NCI-H128 (cell line): ENCODE measurements around the gene ATP13A2.

Experiments
- DNase-seq: peaks from one replicate; lab custom pipeline; 2025; ENCODE audit not compliant: unreplicated experiment; lab: John Stamatoyannopoulos, UW

The ATP13A2 gene

GRCh38 chr1:17005365-17005740, 6.4 kb downstream of the ATP13A2 start:
- no peak for DNase-seq

- DNase-seq: no peak
Measured at GRCh38 chr1:17004466-17005364, 7.0 kb downstream of the ATP13A2 start.

- DNase-seq: no peak
Measured at GRCh38 chr1:17002524-17002902, 9.2 kb downstream of the ATP13A2 start.

- DNase-seq: no peak
Measured at GRCh38 chr1:17001760-17002523, 9.8 kb downstream of the ATP13A2 start.

- no peak for DNase-seq
Measured at GRCh38 chr1:16999863-17000262, 11.9 kb downstream of the ATP13A2 start.

- DNase-seq: no peak
Measured at GRCh38 chr1:16998589-16998988, 13.1 kb downstream of the ATP13A2 start.

- no peak for DNase-seq
Measured at GRCh38 chr1:16996845-16997244, 14.9 kb downstream of the ATP13A2 start.

- DNase-seq: no peak
Measured at GRCh38 chr1:16993521-16994038, 18.1 kb downstream of the ATP13A2 start.

- no peak for DNase-seq
Measured at GRCh38 chr1:16992675-16993074, 19.1 kb downstream of the ATP13A2 start.

GRCh38 chr1:16992102-16992501, 19.6 kb downstream of the ATP13A2 start:
- no peak for DNase-seq

GRCh38 chr1:16991571-16991970, 20.2 kb downstream of the ATP13A2 start:
- no peak for DNase-seq

- DNase-seq: no peak
Measured at GRCh38 chr1:16989676-16990391, 21.9 kb downstream of the ATP13A2 start.

GRCh38 chr1:16988210-16988609, 23.5 kb downstream of the ATP13A2 start:
- DNase-seq: no peak

GRCh38 chr1:16986962-16987361, 24.8 kb downstream of the ATP13A2 start:
- no peak for DNase-seq

- no peak for DNase-seq
Measured at GRCh38 chr1:16986560-16986959, 25.2 kb downstream of the ATP13A2 start.

- DNase-seq: no peak
Measured at GRCh38 chr1:16986113-16986512, 25.6 kb downstream of the ATP13A2 start.

- DNase-seq: no peak
Measured at GRCh38 chr1:16984717-16985116, 27.0 kb downstream of the ATP13A2 start.

- no peak for DNase-seq
Measured at GRCh38 chr1:16983649-16984048, 28.1 kb downstream of the ATP13A2 start.

GRCh38 chr1:16982902-16983301, 28.8 kb downstream of the ATP13A2 start:
- no peak for DNase-seq

- no peak for DNase-seq
Measured at GRCh38 chr1:16981269-16981849, 30.4 kb downstream of the ATP13A2 start.
